H9 (cell line): Measurements from ENCODE around the gene PRR29. TPM values are rescaled to one million over a fixed set of nuclear protein-coding genes. Genes with fewer than 3 reads are reported as not detected.

Experiments
- DNase-seq: peaks from one replicate; pipeline ENCODE4 v3.0.0-alpha.2; 2017
- H2AFZ ChIP-seq: one replicate; pipeline ENCODE4 v1.6.1; 2013; ENCODE audit warnings: mild to moderate bottlenecking, low read length, control low read depth, moderate library complexity
- H2AK5ac ChIP-seq: 2 replicates; pipeline ENCODE4 v1.6.1; 2013; ENCODE audit warnings: low read length, control low read depth, mixed read lengths; ENCODE audit not compliant: insufficient read length
- H2BK120ac ChIP-seq: one replicate; pipeline ENCODE4 v1.6.1; 2013; ENCODE audit warnings: low read depth, mild to moderate bottlenecking, low read length, control low read depth, inconsistent platforms; ENCODE audit not compliant: poor library complexity, severe bottlenecking
- H2BK12ac ChIP-seq: 2 replicates; pipeline ENCODE4 v1.6.1; 2013; ENCODE audit warnings: low read length, control low read depth, mixed read lengths, low read depth; ENCODE audit not compliant: insufficient read length
- H2BK15ac ChIP-seq: 2 replicates; pipeline ENCODE4 v1.6.1; 2013; ENCODE audit warnings: low read depth, low read length, control low read depth
- H2BK20ac ChIP-seq: one replicate; pipeline ENCODE4 v1.6.1; 2013; ENCODE audit warnings: low read depth, mild to moderate bottlenecking, low read length, control low read depth, inconsistent platforms; ENCODE audit not compliant: poor library complexity, severe bottlenecking
- H2BK5ac ChIP-seq: 2 replicates; pipeline ENCODE4 v1.6.1; 2013; ENCODE audit warnings: low read length, control low read depth, mixed read lengths; ENCODE audit not compliant: insufficient read length
- H3K14ac ChIP-seq: 2 replicates; pipeline ENCODE4 v1.6.1; 2013; ENCODE audit warnings: low read length, control low read depth; ENCODE audit not compliant: insufficient read depth
- H3K18ac ChIP-seq: 2 replicates; pipeline ENCODE4 v1.6.1; 2013; ENCODE audit warnings: low read depth, mild to moderate bottlenecking, mixed read lengths, low read length, control low read depth; ENCODE audit not compliant: insufficient read length
- H3K23ac ChIP-seq: 2 replicates; pipeline ENCODE4 v1.6.1; 2013; ENCODE audit warnings: low read length, control low read depth, mixed read lengths, low read depth; ENCODE audit not compliant: insufficient read length
- H3K23me2 ChIP-seq: 2 replicates; pipeline ENCODE4 v1.6.1; 2013; ENCODE audit warnings: low read depth, mild to moderate bottlenecking, mixed read lengths, low read length, control low read depth; ENCODE audit not compliant: insufficient read length, poor library complexity, severe bottlenecking
- H3K27ac ChIP-seq: 2 replicates; pipeline ENCODE4 v1.5.1; 2013; ENCODE audit warnings: low read length, control low read depth, mixed read lengths, low read depth; ENCODE audit not compliant: insufficient read length
- H3K27me3 ChIP-seq: 2 replicates; pipeline ENCODE4 v1.6.1; 2013; ENCODE audit warnings: low read length, control low read depth, inconsistent platforms; ENCODE audit not compliant: insufficient read depth
- H3K4ac ChIP-seq: 2 replicates; pipeline ENCODE4 v1.6.1; 2013; ENCODE audit warnings: low read depth, mild to moderate bottlenecking, control low read depth, inconsistent platforms, low read length, moderate library complexity
- H3K4me1 ChIP-seq: 2 replicates; pipeline ENCODE4 v1.6.1; 2013; ENCODE audit warnings: low read length, control low read depth, inconsistent platforms; ENCODE audit not compliant: insufficient read depth
- H3K4me2 ChIP-seq: 2 replicates; pipeline ENCODE4 v1.6.1; 2013; ENCODE audit warnings: low read length, control low read depth, mixed read lengths; ENCODE audit not compliant: insufficient read length, insufficient read depth
- H3K56ac ChIP-seq: 2 replicates; pipeline ENCODE4 v1.6.1; 2013; ENCODE audit warnings: low read depth, mild to moderate bottlenecking, mixed read lengths, low read length, control low read depth; ENCODE audit not compliant: insufficient read length
- H3K79me1 ChIP-seq: 2 replicates; pipeline ENCODE4 v1.6.1; 2013; ENCODE audit warnings: low read depth, mild to moderate bottlenecking, moderate library complexity, low read length, control low read depth, inconsistent platforms; ENCODE audit not compliant: insufficient read depth, poor library complexity, severe bottlenecking
- H3K79me2 ChIP-seq: 2 replicates; pipeline ENCODE4 v1.6.1; 2013; ENCODE audit warnings: low read length, control low read depth, inconsistent platforms; ENCODE audit not compliant: insufficient read depth
- H3K9ac ChIP-seq: 2 replicates; pipeline ENCODE4 v1.6.1; 2013; ENCODE audit warnings: low read length, control low read depth, mixed read lengths; ENCODE audit not compliant: insufficient read length; ENCODE audit errors: extremely low read depth
- H3K9me3 ChIP-seq: one replicate; pipeline ENCODE4 v1.6.1; 2013; ENCODE audit warnings: low read depth, low read length, inconsistent platforms; ENCODE audit not compliant: control insufficient read depth
- H3T11ph ChIP-seq: one replicate; pipeline ENCODE4 v1.6.1; 2013; ENCODE audit warnings: mild to moderate bottlenecking, low read length, control low read depth, inconsistent platforms
- H4K20me1 ChIP-seq: one replicate; pipeline ENCODE4 v1.6.1; 2013; ENCODE audit not compliant: control insufficient read depth, insufficient read length, insufficient read depth
- H4K5ac ChIP-seq: 2 replicates; pipeline ENCODE4 v1.6.1; 2013; ENCODE audit warnings: low read depth, mild to moderate bottlenecking, mixed read lengths, low read length, control low read depth; ENCODE audit not compliant: insufficient read length
- H4K8ac ChIP-seq: replicated peaks from 2 replicates; pipeline ENCODE4 v1.6.1; 2013; ENCODE audit warnings: low read length, control low read depth, mixed read lengths, low read depth; ENCODE audit not compliant: insufficient read length
- H4K91ac ChIP-seq: 2 replicates; pipeline ENCODE4 v1.6.1; 2013; ENCODE audit warnings: low read depth, mild to moderate bottlenecking, moderate library complexity, mixed read lengths, low read length, control low read depth; ENCODE audit not compliant: insufficient read length
- H3K27ac Mint-ChIP-seq, 3 experiments: 2 replicates in 2 of 3; 3 replicates in 1 of 3; pipeline ENCODE4 v1.8.0; 2020 to 2021; ENCODE audit warnings: mixed read lengths in 3 of 3, mild to moderate bottlenecking in 1 of 3, moderate library complexity in 1 of 3
- H3K27me3 Mint-ChIP-seq: 2 replicates; pipeline ENCODE4 v1.8.0; 2021; ENCODE audit warnings: low read depth, mild to moderate bottlenecking, moderate library complexity, mixed read lengths
- H3K36me3 Mint-ChIP-seq, 3 experiments: 2 replicates in 2 of 3; 3 replicates in 1 of 3; pipeline ENCODE4 v1.8.0; 2020 to 2021; ENCODE audit warnings: low read depth in 3 of 3, mixed read lengths in 3 of 3; ENCODE audit not compliant: insufficient read depth in 1 of 3
- H3K4me1 Mint-ChIP-seq, 2 experiments: 2 replicates each; pipeline ENCODE4 v1.8.0; 2020; ENCODE audit warnings: mixed read lengths in 2 of 2
- H3K4me3 Mint-ChIP-seq, 2 experiments: 2 replicates in 1 of 2; 3 replicates in 1 of 2; pipeline ENCODE4 v1.8.0; 2020 to 2021; ENCODE audit warnings: mild to moderate bottlenecking in 2 of 2, mixed read lengths in 2 of 2, moderate library complexity in 1 of 2
- H3K9me3 Mint-ChIP-seq, 2 experiments: 2 replicates in 1 of 2; 3 replicates in 1 of 2; pipeline ENCODE4 v1.8.0; 2020; ENCODE audit warnings: mild to moderate bottlenecking in 2 of 2, mixed read lengths in 2 of 2, moderate library complexity in 1 of 2
- WGBS: extraction: QIAGEN DNeasy Blood & Tissue Kit; methylation state at CpG from one replicate; pipeline ENCODE4 v1.1.7; 2013; ENCODE audit warnings: missing lambda C conversion rate, low lambda C conversion rate, mixed read lengths; ENCODE audit not compliant: insufficient read length; ENCODE audit errors: extremely low coverage; 5-methylcytosine and 5-hydroxymethylcytosine counted together
- total RNA-seq: library from RNA; stranded (reverse); gene quantifications from 2 replicates; pipeline ENCODE4 v1.2.1, GENCODE V29; 2021
- TF ChIP-seq, protein P1 (sequence below): fragments of 200-600 bp; sonication (generic); conservative IDR thresholded peaks from 3 replicates; pipeline ENCODE4 v1.8.0; 2021; ENCODE audit warnings: antibody characterized with exemption, mild to moderate bottlenecking

Gene PRR29
- total RNA-seq, 1 experiment from 2014 or later, result 0.87 TPM

DNA sequence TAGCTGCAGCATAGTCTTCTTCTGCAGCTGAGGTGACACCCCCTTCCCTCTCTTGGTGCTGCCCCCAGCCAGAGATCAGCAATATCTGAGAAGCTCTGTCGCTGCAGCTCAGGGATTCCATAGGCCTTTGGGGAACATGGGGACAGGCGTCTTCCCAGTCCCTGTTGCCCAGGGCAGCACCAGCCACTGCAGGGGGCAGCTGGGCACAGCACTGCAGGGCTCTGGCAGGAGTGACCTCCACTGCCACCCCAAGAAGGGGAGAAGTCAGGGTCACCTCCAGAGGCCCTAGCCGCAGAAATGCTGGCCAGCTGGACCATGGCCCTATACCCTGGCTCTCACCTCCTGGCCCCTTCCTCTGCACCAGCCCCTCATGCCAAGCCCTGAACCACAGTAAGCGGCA lies 42.4 kb upstream of the PRR29 start:
- H3K4me1 ChIP-seq, result no peaks in the 10 kb centered on the region
- H4K8ac ChIP-seq, result no peak overlapping the region
- Mint-ChIP-seq H3K27me3 (no peaks in the 10 kb centered on the region; the same call in 1 of the 2 replicates), H3K9me3 (no peaks in the 10 kb centered on the region), H3K4me3 (no peak overlapping the region), H3K4me1 (peaks cover 10% of the 10 kb centered on the region in 2 experiments), H3K27ac (peak overlapping the region in 1 of 3 experiments; percentile 49; a peak in 1 of 7 replicates), H3K36me3 (peaks cover 2 to 8% (median 4%) of the 10 kb centered on the region in 3 experiments; a peak in 3 of 7 replicates)
- no peak overlapping the region for H3K4ac ChIP-seq
- no peak overlapping the region for H3K4me2 ChIP-seq
- no peaks in the 10 kb centered on the region for H3K79me1 ChIP-seq
- H3K9ac ChIP-seq, result no peak overlapping the region
- H2BK5ac ChIP-seq, result no peak overlapping the region
- no peak overlapping the region for H3K56ac ChIP-seq
- H3K23me2 ChIP-seq, result peaks cover 3% of the 10 kb centered on the region
- no peaks in the 10 kb centered on the region for H3K79me2 ChIP-seq
- DNase-seq, result no peak
- H2AFZ ChIP-seq, result no peak overlapping the region
- no peaks in the 10 kb centered on the region for H3K9me3 ChIP-seq
- no peak overlapping the region for H4K91ac ChIP-seq
- no CpG with 5 or more reads among the region's 4 CpGs for WGBS
- H2AK5ac ChIP-seq, result no peak overlapping the region
- H3K27me3 ChIP-seq, result no peaks in the 10 kb centered on the region
- no peak overlapping the region for H3T11ph ChIP-seq
- no peak overlapping the region for H3K23ac ChIP-seq
- no peak overlapping the region for H3K18ac ChIP-seq
- no peak overlapping the region for H3K14ac ChIP-seq
- H4K20me1 ChIP-seq, result no peaks in the 10 kb centered on the region
- no peak overlapping the region for H3K27ac ChIP-seq
- TF ChIP-seq, protein P1, sequence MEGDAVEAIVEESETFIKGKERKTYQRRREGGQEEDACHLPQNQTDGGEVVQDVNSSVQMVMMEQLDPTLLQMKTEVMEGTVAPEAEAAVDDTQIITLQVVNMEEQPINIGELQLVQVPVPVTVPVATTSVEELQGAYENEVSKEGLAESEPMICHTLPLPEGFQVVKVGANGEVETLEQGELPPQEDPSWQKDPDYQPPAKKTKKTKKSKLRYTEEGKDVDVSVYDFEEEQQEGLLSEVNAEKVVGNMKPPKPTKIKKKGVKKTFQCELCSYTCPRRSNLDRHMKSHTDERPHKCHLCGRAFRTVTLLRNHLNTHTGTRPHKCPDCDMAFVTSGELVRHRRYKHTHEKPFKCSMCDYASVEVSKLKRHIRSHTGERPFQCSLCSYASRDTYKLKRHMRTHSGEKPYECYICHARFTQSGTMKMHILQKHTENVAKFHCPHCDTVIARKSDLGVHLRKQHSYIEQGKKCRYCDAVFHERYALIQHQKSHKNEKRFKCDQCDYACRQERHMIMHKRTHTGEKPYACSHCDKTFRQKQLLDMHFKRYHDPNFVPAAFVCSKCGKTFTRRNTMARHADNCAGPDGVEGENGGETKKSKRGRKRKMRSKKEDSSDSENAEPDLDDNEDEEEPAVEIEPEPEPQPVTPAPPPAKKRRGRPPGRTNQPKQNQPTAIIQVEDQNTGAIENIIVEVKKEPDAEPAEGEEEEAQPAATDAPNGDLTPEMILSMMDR, result no peak
- no peak overlapping the region for H4K5ac ChIP-seq
- H2BK120ac ChIP-seq, result no peak overlapping the region
- no peak overlapping the region for H2BK15ac ChIP-seq
- no peak overlapping the region for H2BK20ac ChIP-seq
- H2BK12ac ChIP-seq, result no peak overlapping the region
